ENCODE measurements around the gene HOXB6.

GRCh38 chr17:48646183-48647102, 41.7 kb upstream of the HOXB6 start:
- TF ChIP-seq CTCF (IDR thresholded peaks at IDR 0.05; ENCODE audit: borderline replicate concordance, extremely low read depth, low read length, poor library complexity, severe bottlenecking) (no peak), EZH2 (IDR thresholded peaks at IDR 0.05; ENCODE audit: borderline replicate concordance, low read depth, low read length, severe bottlenecking) (no peak)

All from DND-41 (cell line).